WTC11 (cell line): ENCODE data around the gene TUG1. TPM values are rescaled to one million over a fixed set of nuclear protein-coding genes. Genes with fewer than 3 reads are reported as not detected.

Source experiments
- ATAC-seq: fragments of 200-7000 bp; cut with Tn5 transposase; 2 replicates; pipeline ENCODE4 v1.10.0; 2021; ENCODE audit warnings: mild to moderate bottlenecking, moderate library complexity
- CTCF ChIA-PET: fragments of 300-600 bp; sonication (Branson Sonifier 250); formaldehyde crosslinking; loops from one replicate; lab custom pipeline; 2021; ENCODE audit warnings: antibody characterized with exemption; lab: Charles Lee
- POLR2A ChIA-PET: fragments of 350-600 bp; sonication (Branson Sonifier 250); formaldehyde crosslinking; loops from one replicate; lab custom pipeline; 2021; ENCODE audit warnings: antibody characterized with exemption; lab: Charles Lee
- DNase-seq: peaks from one replicate; pipeline ENCODE4 v3.0.0; 2021; ENCODE audit warnings: low spot score
- H3K27ac Mint-ChIP-seq: 2 replicates; pipeline ENCODE4 v1.8.0; 2021; ENCODE audit warnings: mixed read lengths
- H3K27me3 Mint-ChIP-seq: 2 replicates; pipeline ENCODE4 v1.8.0; 2021; ENCODE audit warnings: low read depth, mild to moderate bottlenecking, moderate library complexity, mixed read lengths
- H3K36me3 Mint-ChIP-seq: 2 replicates; pipeline ENCODE4 v1.8.0; 2021; ENCODE audit warnings: mixed read lengths
- H3K4me1 Mint-ChIP-seq: 2 replicates; pipeline ENCODE4 v1.8.0; 2022; ENCODE audit warnings: mixed read lengths
- H3K4me3 Mint-ChIP-seq: 2 replicates; pipeline ENCODE4 v1.8.0; 2021; ENCODE audit warnings: mild to moderate bottlenecking, moderate library complexity, mixed read lengths
- H3K9me3 Mint-ChIP-seq: 2 replicates; pipeline ENCODE4 v1.8.0; 2021; ENCODE audit warnings: mixed read lengths
- ATF1 ChIP-seq: sonication (generic); formaldehyde crosslinking; IDR thresholded peaks from 2 replicates; pipeline ENCODE4 v1.8.1; 2023; ENCODE audit warnings: mild to moderate bottlenecking, moderate library complexity, missing genetic modification reagents
- CREB1 ChIP-seq: sonication (generic); formaldehyde crosslinking; IDR thresholded peaks from 2 replicates; pipeline ENCODE4 v1.8.0; 2023; ENCODE audit warnings: mild to moderate bottlenecking, missing genetic modification reagents
- ESRRA ChIP-seq: sonication (generic); formaldehyde crosslinking; IDR thresholded peaks from 2 replicates; pipeline ENCODE4 v1.8.1; 2022; ENCODE audit warnings: mild to moderate bottlenecking, missing genetic modification reagents, borderline replicate concordance
- FOXJ3 ChIP-seq: sonication (generic); formaldehyde crosslinking; IDR thresholded peaks from 2 replicates; pipeline ENCODE4 v1.9.0; 2021; ENCODE audit warnings: missing genetic modification reagents, mild to moderate bottlenecking, borderline replicate concordance
- GRHL2 ChIP-seq: fragments of 250-450 bp; sonication (Bioruptor Pico); IDR thresholded peaks from 2 replicates; pipeline ENCODE4 v1.8.0; 2022; ENCODE audit warnings: mild to moderate bottlenecking, moderate library complexity; ENCODE audit not compliant: insufficient replicate concordance, severe bottlenecking
- HMGA2 ChIP-seq: fragments of 250-450 bp; sonication (Bioruptor Pico); IDR thresholded peaks from 2 replicates; pipeline ENCODE4 v1.4.0; 2021; ENCODE audit warnings: mild to moderate bottlenecking, moderate library complexity
- JAZF1 ChIP-seq: fragments of 250-450 bp; sonication (Bioruptor Pico); IDR thresholded peaks from 2 replicates; pipeline ENCODE4 v1.9.0; 2021; ENCODE audit warnings: moderate library complexity, mild to moderate bottlenecking, inconsistent platforms
- MXD4 ChIP-seq: fragments of 250-450 bp; sonication (Bioruptor Pico); IDR thresholded peaks from 2 replicates; pipeline ENCODE4 v1.8.0; 2021; ENCODE audit warnings: mild to moderate bottlenecking, moderate library complexity, borderline replicate concordance
- NFE2L1 ChIP-seq: sonication (generic); formaldehyde crosslinking; IDR thresholded peaks from 2 replicates; pipeline ENCODE4 v1.8.1; 2023; ENCODE audit warnings: missing genetic modification reagents
- NR1H2 ChIP-seq: sonication (generic); formaldehyde crosslinking; IDR thresholded peaks from 2 replicates; pipeline ENCODE4 v1.9.0; 2021; ENCODE audit warnings: mild to moderate bottlenecking, moderate library complexity, missing genetic modification reagents
- ZBTB21 ChIP-seq: sonication (generic); formaldehyde crosslinking; IDR thresholded peaks from 2 replicates; pipeline ENCODE4 v1.8.1; 2023; ENCODE audit warnings: mild to moderate bottlenecking, missing genetic modification reagents, borderline replicate concordance
- ZNF416 ChIP-seq: fragments of 250-450 bp; sonication (Bioruptor Pico); IDR thresholded peaks from 2 replicates; pipeline ENCODE4 v1.9.0; 2021; ENCODE audit warnings: mild to moderate bottlenecking, inconsistent platforms
- ZNF423 ChIP-seq: fragments of 250-450 bp; sonication (Bioruptor Pico); IDR thresholded peaks from 2 replicates; pipeline ENCODE4 v2.1.2; 2022; ENCODE audit warnings: mild to moderate bottlenecking, moderate library complexity
- total RNA-seq: library from RNA; stranded (reverse); gene quantifications from 3 replicates; pipeline ENCODE4 v1.2.3, GENCODE V29; 2021
- TF ChIP-seq, protein P1 (sequence below): sonication (generic); formaldehyde crosslinking; IDR thresholded peaks from 2 replicates; pipeline ENCODE4 v1.8.1; 2022; ENCODE audit warnings: low read depth, mild to moderate bottlenecking, moderate library complexity, missing genetic modification reagents, borderline replicate concordance
- TF ChIP-seq, protein P2 (sequence below): sonication (generic); formaldehyde crosslinking; IDR thresholded peaks from 2 replicates; pipeline ENCODE4 v1.8.1; 2022; ENCODE audit warnings: mild to moderate bottlenecking, missing genetic modification reagents, moderate library complexity, borderline replicate concordance
- TF ChIP-seq, protein P3 (sequence below): sonication (generic); formaldehyde crosslinking; IDR thresholded peaks from 2 replicates; pipeline ENCODE4 v1.8.1; 2023; ENCODE audit warnings: mild to moderate bottlenecking, missing genetic modification reagents, borderline replicate concordance
- TF ChIP-seq, protein P4 (sequence below): sonication (generic); formaldehyde crosslinking; conservative IDR thresholded peaks from 2 replicates; pipeline ENCODE4 v1.8.1; 2022; ENCODE audit warnings: mild to moderate bottlenecking, missing genetic modification reagents
- TF ChIP-seq, protein P5 (sequence below): sonication (generic); formaldehyde crosslinking; IDR thresholded peaks from 2 replicates; pipeline ENCODE4 v1.8.1; 2022; ENCODE audit warnings: mild to moderate bottlenecking, moderate library complexity, missing genetic modification reagents
- TF ChIP-seq, protein P6 (sequence below): sonication (generic); formaldehyde crosslinking; IDR thresholded peaks from 2 replicates; pipeline ENCODE4 v1.8.1; 2023; ENCODE audit warnings: mild to moderate bottlenecking, missing genetic modification reagents

TUG1 gene
- total RNA-seq, 1 experiment from 2014 or later, result 105 TPM

DNA sequence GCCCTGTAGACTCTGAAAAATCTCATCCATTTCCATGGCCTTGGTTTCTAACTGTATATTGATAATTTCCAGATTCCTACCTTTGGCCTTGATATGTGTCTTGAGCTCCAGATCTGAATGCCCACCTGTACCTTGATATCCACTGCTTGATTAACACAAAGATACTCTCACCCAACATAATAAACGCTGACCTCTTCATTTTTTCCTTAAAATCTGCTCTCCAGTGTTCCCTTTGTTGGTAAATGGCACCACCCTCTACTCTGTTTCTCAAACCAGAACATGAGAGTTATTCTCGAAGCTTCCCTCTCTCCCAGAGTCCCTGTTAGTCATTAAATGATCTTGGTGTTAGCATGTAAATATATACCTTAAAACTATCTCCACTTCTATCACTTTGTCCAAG is 13.4 kb downstream of the TUG1 start:
- Mint-ChIP-seq H3K9me3 (peaks cover 34% of the 10 kb centered on the region), H3K4me3 (no peak overlapping the region), H3K4me1 (peaks cover 8% of the 10 kb centered on the region), H3K27ac (no peak overlapping the region), H3K36me3 (peaks cover 27% of the 10 kb centered on the region), H3K27me3 (peaks cover 3% of the 10 kb centered on the region; the same call in 1 of the 2 replicates)
- DNase-seq, result no peak
- CTCF ChIA-PET, result no interaction called here
- TF ChIP-seq MXD4 (CRISPR knock-in tag), result no peak
- TF ChIP-seq ZNF423 (CRISPR knock-in tag), result no peak
- TF ChIP-seq GRHL2 (CRISPR knock-in tag), result no peak
- TF ChIP-seq, protein P1, sequence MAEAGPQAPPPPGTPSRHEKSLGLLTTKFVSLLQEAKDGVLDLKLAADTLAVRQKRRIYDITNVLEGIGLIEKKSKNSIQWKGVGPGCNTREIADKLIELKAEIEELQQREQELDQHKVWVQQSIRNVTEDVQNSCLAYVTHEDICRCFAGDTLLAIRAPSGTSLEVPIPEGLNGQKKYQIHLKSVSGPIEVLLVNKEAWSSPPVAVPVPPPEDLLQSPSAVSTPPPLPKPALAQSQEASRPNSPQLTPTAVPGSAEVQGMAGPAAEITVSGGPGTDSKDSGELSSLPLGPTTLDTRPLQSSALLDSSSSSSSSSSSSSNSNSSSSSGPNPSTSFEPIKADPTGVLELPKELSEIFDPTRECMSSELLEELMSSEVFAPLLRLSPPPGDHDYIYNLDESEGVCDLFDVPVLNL (CRISPR knock-in tag), result no peak
- TF ChIP-seq, protein P2, sequence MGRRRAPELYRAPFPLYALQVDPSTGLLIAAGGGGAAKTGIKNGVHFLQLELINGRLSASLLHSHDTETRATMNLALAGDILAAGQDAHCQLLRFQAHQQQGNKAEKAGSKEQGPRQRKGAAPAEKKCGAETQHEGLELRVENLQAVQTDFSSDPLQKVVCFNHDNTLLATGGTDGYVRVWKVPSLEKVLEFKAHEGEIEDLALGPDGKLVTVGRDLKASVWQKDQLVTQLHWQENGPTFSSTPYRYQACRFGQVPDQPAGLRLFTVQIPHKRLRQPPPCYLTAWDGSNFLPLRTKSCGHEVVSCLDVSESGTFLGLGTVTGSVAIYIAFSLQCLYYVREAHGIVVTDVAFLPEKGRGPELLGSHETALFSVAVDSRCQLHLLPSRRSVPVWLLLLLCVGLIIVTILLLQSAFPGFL (CRISPR knock-in tag), result no peak
- TF ChIP-seq, protein P3, sequence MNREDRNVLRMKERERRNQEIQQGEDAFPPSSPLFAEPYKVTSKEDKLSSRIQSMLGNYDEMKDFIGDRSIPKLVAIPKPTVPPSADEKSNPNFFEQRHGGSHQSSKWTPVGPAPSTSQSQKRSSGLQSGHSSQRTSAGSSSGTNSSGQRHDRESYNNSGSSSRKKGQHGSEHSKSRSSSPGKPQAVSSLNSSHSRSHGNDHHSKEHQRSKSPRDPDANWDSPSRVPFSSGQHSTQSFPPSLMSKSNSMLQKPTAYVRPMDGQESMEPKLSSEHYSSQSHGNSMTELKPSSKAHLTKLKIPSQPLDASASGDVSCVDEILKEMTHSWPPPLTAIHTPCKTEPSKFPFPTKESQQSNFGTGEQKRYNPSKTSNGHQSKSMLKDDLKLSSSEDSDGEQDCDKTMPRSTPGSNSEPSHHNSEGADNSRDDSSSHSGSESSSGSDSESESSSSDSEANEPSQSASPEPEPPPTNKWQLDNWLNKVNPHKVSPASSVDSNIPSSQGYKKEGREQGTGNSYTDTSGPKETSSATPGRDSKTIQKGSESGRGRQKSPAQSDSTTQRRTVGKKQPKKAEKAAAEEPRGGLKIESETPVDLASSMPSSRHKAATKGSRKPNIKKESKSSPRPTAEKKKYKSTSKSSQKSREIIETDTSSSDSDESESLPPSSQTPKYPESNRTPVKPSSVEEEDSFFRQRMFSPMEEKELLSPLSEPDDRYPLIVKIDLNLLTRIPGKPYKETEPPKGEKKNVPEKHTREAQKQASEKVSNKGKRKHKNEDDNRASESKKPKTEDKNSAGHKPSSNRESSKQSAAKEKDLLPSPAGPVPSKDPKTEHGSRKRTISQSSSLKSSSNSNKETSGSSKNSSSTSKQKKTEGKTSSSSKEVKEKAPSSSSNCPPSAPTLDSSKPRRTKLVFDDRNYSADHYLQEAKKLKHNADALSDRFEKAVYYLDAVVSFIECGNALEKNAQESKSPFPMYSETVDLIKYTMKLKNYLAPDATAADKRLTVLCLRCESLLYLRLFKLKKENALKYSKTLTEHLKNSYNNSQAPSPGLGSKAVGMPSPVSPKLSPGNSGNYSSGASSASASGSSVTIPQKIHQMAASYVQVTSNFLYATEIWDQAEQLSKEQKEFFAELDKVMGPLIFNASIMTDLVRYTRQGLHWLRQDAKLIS (CRISPR knock-in tag), result no peak
- TF ChIP-seq, protein P4, sequence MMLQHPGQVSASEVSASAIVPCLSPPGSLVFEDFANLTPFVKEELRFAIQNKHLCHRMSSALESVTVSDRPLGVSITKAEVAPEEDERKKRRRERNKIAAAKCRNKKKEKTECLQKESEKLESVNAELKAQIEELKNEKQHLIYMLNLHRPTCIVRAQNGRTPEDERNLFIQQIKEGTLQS, result no peak
- no peak for TF ChIP-seq ATF1 (CRISPR knock-in tag)
- TF ChIP-seq, protein P5, sequence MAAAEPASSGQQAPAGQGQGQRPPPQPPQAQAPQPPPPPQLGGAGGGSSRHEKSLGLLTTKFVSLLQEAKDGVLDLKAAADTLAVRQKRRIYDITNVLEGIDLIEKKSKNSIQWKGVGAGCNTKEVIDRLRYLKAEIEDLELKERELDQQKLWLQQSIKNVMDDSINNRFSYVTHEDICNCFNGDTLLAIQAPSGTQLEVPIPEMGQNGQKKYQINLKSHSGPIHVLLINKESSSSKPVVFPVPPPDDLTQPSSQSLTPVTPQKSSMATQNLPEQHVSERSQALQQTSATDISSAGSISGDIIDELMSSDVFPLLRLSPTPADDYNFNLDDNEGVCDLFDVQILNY, result no peak
- TF ChIP-seq HMGA2, result no peak
- no peak for TF ChIP-seq CREB1 (CRISPR knock-in tag)
- POLR2A ChIA-PET, result no interaction called here
- no peak for ATAC-seq

DNA sequence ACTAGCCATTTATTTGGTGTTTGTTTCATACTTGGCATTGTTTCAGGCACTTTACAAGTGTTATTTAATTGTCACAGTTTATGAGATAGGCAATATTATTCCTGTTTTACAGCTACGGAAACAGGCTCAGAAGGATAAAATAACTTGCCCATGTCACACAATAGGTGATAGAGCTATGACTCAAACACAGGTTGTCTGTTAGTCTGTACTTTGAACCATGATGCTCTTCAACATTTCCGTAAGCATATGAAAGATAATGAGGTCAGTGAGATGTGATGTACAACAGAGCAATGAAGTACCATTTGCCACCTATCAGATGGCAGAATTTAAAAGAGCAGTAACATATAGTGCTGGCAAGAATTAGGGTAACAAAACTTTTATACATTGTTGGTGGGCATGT is 15.3 kb downstream of the TUG1 start:
- POLR2A ChIA-PET, result interaction anchor here (0.7 kb wide), 1 partner anchor 45 kb away, joined by 4 read pairs; no protein-coding TSS in a partner anchor
- H3K27me3 Mint-ChIP-seq, result no peaks in the 10 kb centered on the region
- TF ChIP-seq NFE2L1 (no peak), ESRRA (CRISPR knock-in tag) (no peak), ZNF416 (no peak), ZBTB21 (no peak), FOXJ3 (CRISPR knock-in tag) (no peak), NR1H2 (CRISPR knock-in tag) (no peak), JAZF1 (no peak)
- TF ChIP-seq, protein P6, sequence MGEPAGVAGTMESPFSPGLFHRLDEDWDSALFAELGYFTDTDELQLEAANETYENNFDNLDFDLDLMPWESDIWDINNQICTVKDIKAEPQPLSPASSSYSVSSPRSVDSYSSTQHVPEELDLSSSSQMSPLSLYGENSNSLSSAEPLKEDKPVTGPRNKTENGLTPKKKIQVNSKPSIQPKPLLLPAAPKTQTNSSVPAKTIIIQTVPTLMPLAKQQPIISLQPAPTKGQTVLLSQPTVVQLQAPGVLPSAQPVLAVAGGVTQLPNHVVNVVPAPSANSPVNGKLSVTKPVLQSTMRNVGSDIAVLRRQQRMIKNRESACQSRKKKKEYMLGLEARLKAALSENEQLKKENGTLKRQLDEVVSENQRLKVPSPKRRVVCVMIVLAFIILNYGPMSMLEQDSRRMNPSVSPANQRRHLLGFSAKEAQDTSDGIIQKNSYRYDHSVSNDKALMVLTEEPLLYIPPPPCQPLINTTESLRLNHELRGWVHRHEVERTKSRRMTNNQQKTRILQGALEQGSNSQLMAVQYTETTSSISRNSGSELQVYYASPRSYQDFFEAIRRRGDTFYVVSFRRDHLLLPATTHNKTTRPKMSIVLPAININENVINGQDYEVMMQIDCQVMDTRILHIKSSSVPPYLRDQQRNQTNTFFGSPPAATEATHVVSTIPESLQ, result no peak
- TF ChIP-seq, all 79 proteins: peak for 0
- ATAC-seq (no peak), DNase-seq (no peak)
- Mint-ChIP-seq H3K27ac (no peak overlapping the region), H3K4me3 (no peak overlapping the region), H3K4me1 (peaks cover 8% of the 10 kb centered on the region), H3K36me3 (peaks cover 14% of the 10 kb centered on the region), H3K9me3 (peaks cover 22% of the 10 kb centered on the region)
- CTCF ChIA-PET, result interaction anchor here (1.6 kb wide), 1 partner anchor 101 kb away, joined by 4 read pairs; no protein-coding TSS in a partner anchor
